Measurements from ENCODE around the gene HDAC3. TPM values are rescaled to one million over a fixed set of nuclear protein-coding genes. Genes with fewer than 3 reads are reported as not detected.
A peak's percentile ranks its signal among the peaks of the same experiment; 100 is the strongest.

Gene HDAC3
- total RNA-seq, 1 experiment from 2014 or later, result 91.9 TPM

GRCh38 chr5:141664733-141665461 is 28.2 kb upstream of the HDAC3 start:
- intact Hi-C loops (cut with micrococcal nuclease), result loop anchor here (1.0 to 10.0 kb wide), 3 partner anchors 214 to 480 kb away; no protein-coding TSS in a partner anchor
- no peaks in the 10 kb centered on the region for H3K79me2 ChIP-seq (ENCODE audit: insufficient read depth, low read length)
- H3K9ac ChIP-seq (ENCODE audit: low read length), result no peak overlapping the region
- no peaks in the 10 kb centered on the region for H3K9me2 ChIP-seq (ENCODE audit: insufficient read depth)
- no peak overlapping the region for H2AFZ ChIP-seq (ENCODE audit: low read depth, low read length, poor library complexity, severe bottlenecking)
- peaks cover 4% of the 10 kb centered on the region; the same call in 1 of the 2 replicates for H4K20me1 ChIP-seq (ENCODE audit: insufficient read depth)
- H3K4me1 ChIP-seq (ENCODE audit: control insufficient read depth in 1 of 2, insufficient read depth in 2 of 2, low read length in 2 of 2), result 0 out of 4 replicates have a peak, but pooled peaks cover 0 to 3% of the 10 kb centered on the region in 2 experiments
- ChIA-PET RAD21 (ENCODE audit: low non-redundant PET in 1 of 2, low total read pairs in 2 of 2, uncharacterized antibody in 2 of 2, unreplicated experiment in 2 of 2) (interaction anchor here (0.6 to 1.3 kb wide), 4 partner anchors 27 to 223 kb away, joined by 3 to 4 read pairs (median 3); no protein-coding TSS in a partner anchor), POLR2A (no interaction called here), CTCF (interaction anchor here (0.6 to 1.7 kb wide), 14 partner anchors 14 to 1770 kb away, joined by 3 to 7 read pairs (median 4); partner anchors contain the start of genes FCHSD1, PCDH1, RELL2 and RNF14)
- DNase-seq (ENCODE audit: low read depth, low spot score) (peak; percentile 54), ATAC-seq (peak; percentile 95)
- H3K36me3 ChIP-seq (ENCODE audit: control insufficient read depth in 1 of 2, insufficient read depth in 2 of 2, low read length in 2 of 2), result no peaks in the 10 kb centered on the region
- no peak overlapping the region for H3K4me2 ChIP-seq (ENCODE audit: low read length)
- no peaks in the 10 kb centered on the region for H3K9me3 ChIP-seq (ENCODE audit: control insufficient read depth in 1 of 2, insufficient read depth in 1 of 2, low read depth in 1 of 2, low read length in 2 of 2)
- H3K4me3 ChIP-seq (replicated peaks in 1 of 2; ENCODE audit: low read depth in 1 of 2, low read length in 2 of 2), result no peak overlapping the region
- H3K27ac ChIP-seq (ENCODE audit: low read depth, low read length), result no peak overlapping the region
- no peaks in the 10 kb centered on the region for H3K27me3 ChIP-seq (ENCODE audit: insufficient read depth, low read length)
- peak; percentile 69 to 94 (median 92); a peak in 5 of 6 replicates for TF ChIP-seq CTCF (IDR thresholded peaks at IDR 0.05 in 2 of 3, conservative IDR thresholded peaks at IDR 0.05 in 1 of 3; ENCODE audit: borderline replicate concordance in 1 of 3, insufficient read depth in 1 of 3, low read depth in 2 of 3, low read length in 2 of 3)
- peak; percentile 95 for TF ChIP-seq RAD21 (IDR thresholded peaks at IDR 0.05; ENCODE audit: low read depth)
- no peak for TF ChIP-seq REST (IDR thresholded peaks at IDR 0.05; ENCODE audit: low read depth)
- TF ChIP-seq EZH2phosphoT487 (IDR thresholded peaks at IDR 0.05; ENCODE audit: borderline replicate concordance), result no peak
- no peak for TF ChIP-seq ATF3 (IDR thresholded peaks at IDR 0.05)
- no peak for TF ChIP-seq ELF1 (IDR thresholded peaks at IDR 0.05; ENCODE audit: borderline replicate concordance, low read depth)
- no peak for TF ChIP-seq ZNF274 (IDR thresholded peaks at IDR 0.05; ENCODE audit: low read depth, low read length)
- no peak for TF ChIP-seq EGR1 (IDR thresholded peaks at IDR 0.05; ENCODE audit: low read depth)
- BruUV-seq (replicated peaks), result no TSS peak
